DMS79 treated with DMSO at 0.1 percent for 48 hours (cell line): ENCODE data around the gene TECPR2.

ENCODE experiments used
- DNase-seq: peaks from one replicate; lab custom pipeline; 2025; lab: John Stamatoyannopoulos, UW

Gene TECPR2

GRCh38 chr14:102426796-102427195 lies 64.1 kb downstream of the TECPR2 start:
- no peak for DNase-seq

DNA sequence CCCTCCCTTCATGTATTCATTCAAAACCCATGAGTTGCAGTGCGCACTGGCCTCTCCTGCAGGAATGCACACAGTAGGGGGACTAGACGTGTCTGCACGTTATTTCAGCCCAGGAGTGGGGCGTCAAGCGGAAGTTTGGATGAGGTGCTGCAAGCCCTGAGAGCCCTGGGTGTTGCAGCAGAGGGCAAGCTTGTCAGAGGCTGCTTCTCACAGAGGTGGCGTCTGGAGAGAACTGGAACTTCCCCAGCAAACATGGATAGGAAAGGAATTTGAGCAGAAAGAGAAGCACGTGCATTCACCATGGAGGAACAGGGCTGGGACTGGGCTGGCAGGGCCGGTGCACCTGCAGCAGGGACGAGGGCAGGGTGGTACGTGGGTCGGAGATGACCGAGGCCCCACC lies 64.9 kb downstream of the TECPR2 start:
- DNase-seq, result no peak

DNA sequence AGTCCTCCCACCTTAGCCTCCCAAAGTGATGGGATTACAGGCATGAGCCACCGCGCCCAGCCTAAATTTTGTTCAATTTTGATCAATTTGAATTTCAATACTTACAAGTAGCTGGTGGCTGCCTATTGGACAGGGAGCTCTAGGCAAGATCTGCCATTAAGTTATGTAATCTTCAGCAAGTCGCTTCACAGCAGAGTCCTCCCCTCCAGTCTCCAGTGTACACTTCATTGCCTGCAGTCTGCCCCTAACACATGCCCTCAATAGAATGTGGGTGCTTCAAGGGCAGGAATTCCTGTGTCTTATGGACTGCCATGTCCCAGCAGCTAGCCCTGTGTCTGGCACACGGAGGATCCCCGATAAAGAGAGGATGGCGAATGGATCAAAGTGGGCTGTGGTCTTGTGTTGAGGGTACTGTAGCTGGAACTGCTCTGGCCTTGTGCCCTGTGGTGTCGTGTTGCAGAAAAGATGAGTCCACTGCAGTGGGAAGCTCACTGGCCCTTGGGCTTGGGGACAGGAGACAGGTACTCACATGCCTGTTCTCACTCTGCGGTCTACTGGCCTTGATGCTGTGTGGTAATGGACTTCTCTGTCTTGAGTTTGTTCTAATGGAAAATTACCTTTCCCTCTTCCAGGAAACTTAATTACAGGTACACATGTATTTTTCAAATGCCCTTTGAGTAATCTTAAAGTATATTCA lies 67.6 kb downstream of the TECPR2 start:
- no peak for DNase-seq

GRCh38 chr14:102431751-102432150 lies 69.0 kb downstream of the TECPR2 start:
- no peak for DNase-seq

DNA sequence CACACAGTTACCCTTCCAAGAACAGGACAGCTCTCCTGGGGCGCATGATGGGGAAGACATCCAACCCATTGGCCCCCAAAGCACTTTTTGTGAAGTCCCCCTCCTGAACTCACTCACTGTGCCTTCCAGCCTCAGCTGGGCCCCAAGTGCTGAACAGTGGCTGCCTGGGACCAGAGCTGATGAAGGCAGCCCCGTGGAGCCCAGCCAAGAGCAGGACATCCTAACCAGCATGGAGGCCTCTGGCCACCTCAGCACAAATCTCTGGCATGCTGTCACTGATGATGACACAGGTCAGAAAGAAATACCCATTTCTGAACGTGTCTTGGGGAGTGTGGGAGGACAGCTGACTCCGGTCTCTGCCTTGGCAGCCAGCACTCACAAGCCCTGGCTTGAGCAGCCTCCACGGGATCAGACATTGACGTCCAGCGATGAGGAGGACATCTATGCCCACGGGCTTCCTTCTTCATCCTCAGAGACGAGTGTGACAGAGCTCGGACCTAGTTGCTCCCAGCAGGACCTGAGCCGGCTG lies 72.0 kb downstream of the TECPR2 start:
- no peak for DNase-seq

- DNase-seq, result peak; percentile 95
Observed at GRCh38 chr14:102437997-102438915, 75.5 kb downstream of the TECPR2 start.

- no peak for DNase-seq
Observed at GRCh38 chr14:102439556-102439955, 76.8 kb downstream of the TECPR2 start.

DNA sequence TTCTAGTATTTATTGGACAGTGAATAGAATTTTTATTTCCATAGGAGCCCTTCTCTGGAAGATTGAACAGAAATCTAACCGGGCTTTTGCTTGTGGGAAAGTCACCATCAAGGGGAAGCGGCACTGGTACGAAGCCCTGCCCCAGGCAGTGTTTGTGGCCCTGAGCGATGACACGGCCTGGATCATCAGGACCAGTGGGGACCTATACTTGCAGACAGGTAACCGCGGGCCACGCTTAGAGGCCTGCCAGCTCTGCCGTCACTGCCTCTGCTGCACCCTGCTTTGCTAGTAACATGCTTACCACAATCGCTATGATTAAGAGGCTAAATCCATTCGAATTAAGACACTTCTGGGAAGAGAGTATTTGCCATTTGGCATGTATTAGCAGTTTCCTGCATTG lies 77.7 kb downstream of the TECPR2 start:
- DNase-seq, result no peak

DNA sequence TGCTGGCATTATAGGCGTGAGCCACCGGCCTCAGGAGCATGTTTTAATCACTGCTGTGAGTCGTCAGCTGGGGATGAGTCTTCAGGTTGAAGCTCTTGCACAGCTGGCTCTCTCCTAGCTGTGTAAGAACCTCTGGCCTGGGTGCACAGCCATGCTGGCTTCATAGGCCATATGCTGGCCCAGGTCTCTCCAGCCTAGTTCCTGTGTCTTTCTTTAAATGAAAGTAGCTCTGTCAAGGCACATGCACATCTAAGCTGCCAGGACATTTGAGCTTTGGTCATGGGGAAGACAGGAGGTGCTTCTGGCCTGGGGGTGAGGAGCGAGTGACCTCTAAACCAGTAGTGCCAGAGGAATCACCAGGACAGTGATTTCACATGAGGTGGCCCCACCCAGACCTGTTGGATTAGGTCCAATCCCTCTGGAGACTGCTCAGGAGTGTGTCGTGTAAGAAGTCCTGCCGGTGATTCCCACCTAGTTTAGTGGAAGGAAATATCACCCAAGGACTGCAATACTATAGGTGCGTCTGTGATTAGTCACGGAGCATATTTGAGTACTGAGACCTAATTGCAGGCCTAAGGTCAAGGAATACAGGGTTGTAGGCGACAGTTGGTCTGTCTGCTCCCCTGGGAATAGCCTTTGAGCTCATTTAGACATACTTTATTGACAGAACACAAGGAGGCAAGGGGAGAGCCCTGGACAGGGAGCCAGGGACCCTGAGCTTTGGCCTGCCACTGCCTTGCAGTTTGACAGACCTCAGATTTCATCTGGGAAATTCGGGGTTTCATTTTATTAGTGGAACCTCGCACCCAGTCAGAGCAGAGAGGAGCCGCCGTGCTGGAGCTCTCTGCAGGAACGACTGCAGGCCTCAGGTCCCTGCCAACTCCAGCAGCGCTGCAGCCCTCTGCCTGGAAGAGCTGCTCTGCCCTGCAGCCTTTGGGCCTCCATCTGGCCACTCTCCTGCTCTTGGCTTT lies 79.8 kb downstream of the TECPR2 start:
- no peak for DNase-seq

GRCh38 chr14:102445066-102445465 lies 82.3 kb downstream of the TECPR2 start:
- no peak for DNase-seq

DNA sequence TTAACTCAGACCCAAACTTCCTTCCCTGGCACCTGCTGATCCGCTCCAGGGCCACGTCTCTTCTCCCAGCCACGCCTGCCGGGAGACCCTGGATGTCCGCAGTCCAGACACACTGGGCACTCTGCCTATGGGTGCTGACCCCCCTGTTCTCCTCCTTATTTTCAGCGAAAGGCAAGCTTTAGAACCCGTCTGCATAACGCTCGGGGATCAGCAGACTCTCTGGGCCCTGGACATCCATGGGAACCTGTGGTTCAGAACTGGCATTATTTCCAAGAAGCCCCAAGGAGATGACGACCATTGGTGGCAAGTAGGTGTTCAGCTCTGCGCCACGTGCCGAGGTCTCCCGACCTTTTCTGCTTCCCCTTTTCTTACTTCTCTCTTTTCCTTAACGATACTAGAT lies 82.9 kb downstream of the TECPR2 start:
- no peak for DNase-seq

GRCh38 chr14:102450206-102451063 lies 87.7 kb downstream of the TECPR2 start:
- DNase-seq, result no peak

DNA sequence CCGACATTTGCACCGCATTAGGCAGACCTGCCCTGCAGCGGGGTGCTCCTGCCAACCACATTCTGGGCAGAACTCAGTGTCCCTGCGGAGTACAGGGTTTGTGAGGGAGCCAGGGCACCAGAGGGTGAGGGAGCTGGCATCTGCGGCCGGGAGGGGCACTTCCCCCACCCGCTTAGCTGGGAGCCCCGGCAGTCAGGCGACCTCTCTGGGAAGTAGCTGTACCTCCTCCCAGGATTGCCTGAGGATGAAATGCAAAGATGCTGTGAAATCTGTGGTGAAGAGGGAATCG lies 88.3 kb downstream of the TECPR2 start:
- DNase-seq, result no peak

GRCh38 chr14:102452302-102452701 lies 89.6 kb downstream of the TECPR2 start:
- no peak for DNase-seq

DNA sequence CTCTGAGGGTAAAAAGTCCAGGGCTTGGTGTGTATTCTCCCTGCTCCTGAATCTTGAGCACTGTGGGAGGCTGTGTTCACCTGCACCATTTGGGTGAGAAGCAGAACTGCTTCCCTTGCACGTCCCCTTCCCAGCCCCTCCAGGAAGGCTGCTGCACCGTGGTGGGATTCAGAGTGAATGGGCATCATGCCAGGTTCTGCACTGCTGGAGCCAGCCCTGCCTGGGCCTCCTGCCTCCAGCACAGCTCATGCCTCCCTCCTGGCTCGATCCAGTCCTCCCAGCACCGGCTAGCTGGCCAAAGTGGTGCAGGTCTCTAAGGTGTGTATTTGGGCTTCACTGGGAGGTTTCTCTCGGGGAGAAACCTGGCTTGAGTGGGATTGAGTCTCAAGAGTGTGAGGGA lies 92.0 kb downstream of the TECPR2 start:
- no peak for DNase-seq

DNA sequence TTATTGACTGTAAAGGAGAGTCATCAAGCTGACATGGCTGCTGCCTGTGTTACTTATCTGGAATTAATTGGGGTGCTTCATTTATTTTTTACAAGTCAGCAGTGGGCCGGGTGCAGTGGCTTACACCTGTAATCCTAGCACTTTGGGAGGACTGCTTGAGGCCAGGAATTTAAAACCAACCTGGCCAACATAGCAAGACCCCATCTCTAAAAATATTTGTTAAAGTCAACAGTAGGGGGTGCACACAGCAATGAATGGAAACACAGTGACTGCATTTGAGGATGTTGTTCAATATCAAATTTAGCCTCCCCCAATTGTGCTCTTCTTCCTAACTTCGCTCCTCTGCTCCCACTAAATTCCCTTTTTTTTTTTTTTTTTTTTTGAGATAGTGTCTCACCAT lies 94.8 kb downstream of the TECPR2 start:
- DNase-seq, result no peak

DNA sequence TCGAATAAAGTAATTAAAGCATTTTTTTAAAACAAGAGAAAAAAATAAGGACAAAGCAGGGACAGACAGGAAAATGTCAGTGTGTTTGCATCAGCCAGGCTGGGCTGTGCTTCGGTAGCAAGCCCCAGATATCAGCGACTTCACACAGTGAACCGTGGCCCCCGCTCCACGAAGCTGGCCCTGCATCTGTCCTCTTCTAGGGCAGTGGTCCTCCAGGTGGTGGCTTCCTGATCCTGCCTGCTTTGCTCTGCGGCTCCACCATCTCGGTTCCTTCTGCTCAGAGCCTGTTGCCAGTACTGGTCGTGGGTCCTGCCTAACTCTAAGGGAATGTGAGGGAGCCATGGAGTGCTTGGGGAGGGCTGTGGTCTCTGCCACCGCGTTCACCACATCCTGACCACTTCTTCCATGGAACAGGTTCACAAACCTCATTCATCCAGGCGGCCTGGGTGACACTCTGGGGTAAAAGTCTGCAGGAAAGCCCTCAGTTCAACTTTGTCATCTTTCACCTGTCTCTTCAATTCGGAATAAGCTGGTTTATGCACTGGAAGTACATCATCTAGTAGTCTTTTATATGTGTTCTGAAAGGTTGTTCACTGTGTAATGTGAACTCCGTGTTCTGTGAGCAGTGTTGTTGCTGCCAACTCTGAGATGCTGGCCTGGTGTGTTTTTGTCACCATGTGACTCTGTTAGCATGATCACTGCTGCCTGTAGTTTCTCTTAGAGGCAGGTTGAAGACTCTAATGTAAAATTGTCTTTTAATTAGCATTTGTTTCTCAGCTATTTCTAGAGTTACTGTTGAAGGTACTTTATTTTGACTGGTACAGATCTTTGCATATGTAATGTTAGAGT lies 99.0 kb downstream of the TECPR2 start:
- DNase-seq, result no peak

DNA sequence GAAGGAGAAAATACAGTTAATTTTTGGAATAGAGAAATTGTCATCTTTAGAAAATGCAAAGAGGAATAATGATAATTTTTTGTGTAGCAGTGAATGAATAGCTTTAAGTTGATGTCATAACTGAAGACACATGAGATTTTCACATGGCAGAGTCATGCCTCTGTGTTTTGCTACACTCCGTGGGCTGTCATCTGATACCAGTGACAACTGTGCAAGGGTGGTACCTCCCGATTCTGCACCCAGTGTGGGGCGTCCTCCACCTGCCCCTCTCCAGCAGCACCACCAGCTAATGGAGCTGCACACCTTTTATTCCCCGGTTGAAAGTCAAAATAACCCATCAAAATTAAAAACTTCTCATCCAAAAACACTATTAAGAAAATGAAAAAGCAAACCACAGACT lies 99.7 kb downstream of the TECPR2 start:
- no peak for DNase-seq

GRCh38 chr14:102464006-102464405 lies 101.3 kb downstream of the TECPR2 start:
- no peak for DNase-seq

- DNase-seq, result no peak
Observed at GRCh38 chr14:102464846-102465341, 102.2 kb downstream of the TECPR2 start.
